ENCODE measurements around the gene SHISA7.

The SHISA7 gene

DNA sequence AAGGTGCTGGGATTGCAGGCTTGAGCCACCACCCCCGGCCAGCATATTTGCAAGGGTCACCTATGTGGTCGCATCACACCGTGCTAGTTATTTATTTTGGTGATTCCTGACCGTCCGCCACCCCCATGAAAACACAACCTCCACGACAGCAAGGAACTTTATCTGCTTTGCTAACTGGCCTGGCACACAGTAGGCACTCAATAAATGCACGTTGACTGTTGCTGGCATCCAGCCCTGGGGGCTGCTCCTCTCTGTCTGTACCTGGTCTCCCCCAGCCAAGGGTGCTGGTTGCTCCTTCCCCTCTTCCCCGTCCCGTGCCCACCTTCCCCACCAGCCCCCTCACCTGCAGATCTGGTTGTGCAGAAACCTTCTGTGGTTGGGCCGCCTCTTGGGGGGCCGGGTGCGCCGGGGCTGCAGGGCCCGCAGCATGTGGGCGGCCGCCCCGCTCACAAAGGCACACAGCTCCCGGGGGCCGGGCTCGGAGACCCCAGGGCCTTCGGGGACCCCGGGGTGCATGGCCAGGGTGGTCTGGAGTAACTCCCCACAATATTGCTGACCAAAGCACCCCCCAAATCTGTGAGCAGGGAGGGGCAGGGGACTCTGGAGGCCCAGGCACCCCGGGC is 21.1 kb upstream of the SHISA7 start:
- TF ChIP-seq, protein P1, sequence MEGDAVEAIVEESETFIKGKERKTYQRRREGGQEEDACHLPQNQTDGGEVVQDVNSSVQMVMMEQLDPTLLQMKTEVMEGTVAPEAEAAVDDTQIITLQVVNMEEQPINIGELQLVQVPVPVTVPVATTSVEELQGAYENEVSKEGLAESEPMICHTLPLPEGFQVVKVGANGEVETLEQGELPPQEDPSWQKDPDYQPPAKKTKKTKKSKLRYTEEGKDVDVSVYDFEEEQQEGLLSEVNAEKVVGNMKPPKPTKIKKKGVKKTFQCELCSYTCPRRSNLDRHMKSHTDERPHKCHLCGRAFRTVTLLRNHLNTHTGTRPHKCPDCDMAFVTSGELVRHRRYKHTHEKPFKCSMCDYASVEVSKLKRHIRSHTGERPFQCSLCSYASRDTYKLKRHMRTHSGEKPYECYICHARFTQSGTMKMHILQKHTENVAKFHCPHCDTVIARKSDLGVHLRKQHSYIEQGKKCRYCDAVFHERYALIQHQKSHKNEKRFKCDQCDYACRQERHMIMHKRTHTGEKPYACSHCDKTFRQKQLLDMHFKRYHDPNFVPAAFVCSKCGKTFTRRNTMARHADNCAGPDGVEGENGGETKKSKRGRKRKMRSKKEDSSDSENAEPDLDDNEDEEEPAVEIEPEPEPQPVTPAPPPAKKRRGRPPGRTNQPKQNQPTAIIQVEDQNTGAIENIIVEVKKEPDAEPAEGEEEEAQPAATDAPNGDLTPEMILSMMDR (conservative IDR thresholded peaks at IDR 0.05), result no peak
- H3K27ac ChIP-seq, result no peak overlapping the region

- no peak overlapping the region for H3K27ac ChIP-seq
- TF ChIP-seq, protein P1 (conservative IDR thresholded peaks at IDR 0.05), result no peak
These were observed 20.5 kb upstream of the SHISA7 start for GRCh38 chr19:55463583-55464031.

DNA sequence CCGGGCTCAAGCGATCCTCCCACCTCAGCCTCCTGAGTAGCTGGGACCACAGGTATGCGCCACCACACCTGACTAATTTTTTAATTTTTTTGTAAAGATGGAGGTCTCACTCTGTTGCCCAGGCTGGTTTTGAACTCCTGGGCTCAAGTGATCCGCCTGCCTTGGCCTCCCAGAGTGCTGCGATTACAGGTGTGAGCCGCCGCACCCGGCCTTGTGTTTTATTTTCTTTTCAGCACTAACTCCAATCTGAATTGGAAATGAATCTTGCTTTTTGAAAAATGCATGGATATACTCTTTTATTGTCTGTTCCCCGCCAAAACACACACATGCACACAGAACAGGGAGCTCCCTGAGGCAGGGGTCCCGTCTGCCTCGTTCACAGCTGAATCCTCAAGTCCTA is 19.6 kb upstream of the SHISA7 start:
- H3K27ac ChIP-seq, result peak overlapping the region; percentile 92
- TF ChIP-seq, protein P1 (conservative IDR thresholded peaks at IDR 0.05), result no peak

DNA sequence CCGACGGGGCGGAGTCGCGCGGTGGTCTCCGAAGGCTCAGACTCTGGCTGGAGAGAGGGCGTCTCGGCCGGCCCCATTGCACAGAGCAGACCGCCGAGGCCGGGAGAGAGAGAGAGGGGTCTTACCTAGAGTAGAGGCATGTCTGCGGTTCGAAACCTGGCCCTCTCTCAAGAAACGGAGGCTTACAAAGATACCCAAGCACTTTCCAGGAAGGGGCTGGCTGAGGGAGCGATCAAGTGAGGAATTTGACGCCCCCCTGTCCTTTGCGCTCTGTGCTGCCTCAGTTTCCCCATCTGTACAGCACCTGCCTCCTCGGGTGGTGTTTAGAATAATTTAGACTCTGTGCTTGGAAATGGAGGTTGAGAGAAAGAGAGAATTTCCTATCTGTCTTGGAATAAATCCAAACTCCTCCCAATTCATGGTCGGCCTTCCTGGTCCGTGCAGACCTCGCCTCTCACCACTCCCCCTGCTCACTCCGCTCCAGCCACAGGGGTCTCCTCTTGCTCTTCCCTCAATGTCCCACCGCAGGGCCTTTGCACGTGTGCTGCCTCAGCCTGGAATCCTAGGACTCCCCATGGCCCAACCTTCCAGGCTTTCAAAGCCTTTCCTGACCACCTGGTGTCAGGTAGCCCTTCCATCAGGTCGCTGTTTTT is 19.0 kb upstream of the SHISA7 start:
- TF ChIP-seq, protein P1 (conservative IDR thresholded peaks at IDR 0.05), result no peak
- peak overlapping the region; percentile 92 for H3K27ac ChIP-seq

GRCh38 chr19:55461259-55461973 is 18.3 kb upstream of the SHISA7 start, which contains the start of gene ISOC2:
Gene ISOC2 (minus strand): TSS chr19:55461642. CDS start chr19:55456486, 5,156 bp downstream.
- H3K27ac ChIP-seq, result peak within 1 kb of the TSS; percentile 92
- TF ChIP-seq, protein P1 (conservative IDR thresholded peaks at IDR 0.05), result no peak

DNA sequence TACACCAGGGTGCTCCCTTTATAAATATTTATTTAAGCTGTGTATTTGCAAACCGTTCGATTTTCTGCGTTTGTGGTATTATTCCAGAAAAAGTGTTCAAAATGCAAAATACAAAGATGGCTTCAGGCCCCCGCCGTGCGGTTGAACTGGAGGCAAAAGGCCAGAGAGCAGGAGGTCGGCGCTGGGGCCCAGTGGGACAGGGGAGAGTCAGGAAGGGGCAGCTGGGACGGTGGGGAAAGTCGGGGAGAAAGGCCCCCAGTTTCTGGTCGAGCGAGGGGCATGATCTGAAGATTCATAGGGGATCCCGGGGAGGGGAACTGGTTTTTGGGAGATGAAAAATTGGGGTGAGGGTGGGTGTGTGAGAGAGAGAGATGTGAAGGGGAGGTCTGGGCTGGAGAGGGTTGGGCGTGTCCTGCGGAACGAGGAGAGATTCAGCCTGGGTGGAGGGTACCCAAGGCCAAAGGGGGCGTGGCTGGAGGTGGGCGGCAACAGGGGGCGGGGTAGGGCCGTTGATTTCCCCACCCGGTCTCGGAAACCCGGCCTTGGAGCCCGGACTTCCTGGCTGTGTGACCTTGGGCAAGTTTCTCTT is 17.7 kb upstream of the SHISA7 start:
- peak overlapping the region; percentile 92 for H3K27ac ChIP-seq
- TF ChIP-seq, protein P1 (conservative IDR thresholded peaks at IDR 0.05), result no peak
